Stimulated activated CD4-positive, alpha-beta T cell treated with anti-CD3 and anti-CD28 coated beads, Interleukin-15, amount 100 ng/mL, for 24 hours (primary cell): ENCODE results near the gene CIZ1.
"Not testable (repeated sequence)": the region's sequence is repeated elsewhere in the genome, so short reads cannot be mapped to it uniquely, and the experiment has no call there.

Experiments used
- DNase-seq: peaks from one replicate; pipeline ENCODE4 v3.0.0-alpha.2; 2020

Gene CIZ1

DNA sequence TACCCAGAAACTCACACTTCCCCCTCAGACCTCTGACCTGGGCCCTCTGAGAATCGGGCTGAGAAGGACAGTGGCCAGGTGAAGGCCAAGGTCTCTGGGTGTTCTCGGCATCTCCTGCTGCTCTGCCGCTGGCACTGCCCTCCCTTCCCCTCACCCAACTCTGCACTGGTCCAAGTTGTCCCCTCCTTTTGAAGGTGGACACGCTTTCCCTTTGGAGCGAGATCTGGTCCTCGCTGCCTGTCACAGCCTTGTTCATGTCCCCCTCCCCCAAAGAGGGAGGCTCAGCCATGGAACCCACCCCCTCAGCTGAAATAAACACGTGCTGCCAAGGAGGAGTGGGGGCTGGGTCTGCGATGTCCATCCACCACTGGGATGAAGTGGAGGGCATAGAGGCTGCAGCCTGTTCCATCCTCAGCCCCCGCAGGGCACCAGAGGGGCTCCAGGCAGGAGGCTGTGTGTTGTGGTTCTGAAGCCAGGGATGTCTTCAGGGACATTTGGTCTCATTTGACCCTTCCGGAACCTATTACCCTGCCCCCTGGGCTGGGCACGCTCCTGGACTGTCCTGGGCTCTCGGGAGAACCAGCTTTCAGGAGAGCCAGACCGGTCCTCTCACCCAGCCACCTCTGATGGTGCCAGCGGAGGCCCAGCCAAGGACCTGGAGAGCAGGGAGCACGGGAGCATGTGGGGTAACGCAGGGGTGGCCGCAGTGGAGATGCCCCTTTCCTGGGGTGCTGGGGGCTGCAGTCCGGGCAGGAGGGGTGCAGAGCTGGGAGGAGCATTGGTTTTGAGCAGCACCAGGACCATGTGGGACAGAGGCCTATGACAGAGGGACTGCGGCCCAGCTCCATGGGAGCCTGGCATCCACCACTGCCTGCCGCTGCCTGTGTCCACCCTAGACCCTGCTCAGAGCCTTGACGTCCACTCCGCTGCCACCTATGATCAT lies 46.9 kb downstream of the CIZ1 start:
- DNase-seq, result no peak

DNA sequence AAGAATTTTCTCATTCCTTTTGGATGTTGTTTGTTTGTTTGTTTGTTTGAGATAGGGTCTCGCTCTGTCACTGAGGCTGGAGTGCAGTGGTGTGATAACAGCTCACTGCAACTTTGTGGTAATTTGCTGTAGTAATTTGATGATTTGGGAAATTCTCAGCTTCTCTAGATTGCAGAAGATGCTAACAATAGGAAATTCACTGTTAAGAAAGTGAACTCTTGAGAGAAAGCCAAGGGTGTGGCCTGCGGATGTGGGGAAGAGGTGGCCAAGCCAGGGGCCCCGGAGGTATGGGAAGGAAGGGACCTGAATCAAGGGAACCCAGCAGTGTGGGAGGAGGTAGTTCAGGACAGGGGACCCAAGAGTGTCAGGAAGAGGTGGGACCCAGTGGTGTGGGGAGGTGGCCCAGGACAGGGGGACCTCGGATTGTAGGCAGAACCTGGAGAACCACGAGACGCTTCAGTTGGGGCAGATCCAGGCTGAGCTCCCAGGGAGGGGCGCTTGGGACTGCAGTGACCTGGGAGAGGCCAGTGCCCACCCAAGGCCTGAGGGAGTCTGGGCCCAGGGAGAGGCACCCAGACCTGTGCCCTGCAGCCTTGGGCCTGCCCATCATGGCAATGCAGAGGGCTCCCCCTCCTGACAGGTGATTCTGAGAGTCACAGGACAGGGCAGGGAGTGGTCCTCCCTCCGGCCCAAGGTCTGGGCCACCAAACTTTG lies 47.7 kb downstream of the CIZ1 start:
- DNase-seq, result no peak

DNA sequence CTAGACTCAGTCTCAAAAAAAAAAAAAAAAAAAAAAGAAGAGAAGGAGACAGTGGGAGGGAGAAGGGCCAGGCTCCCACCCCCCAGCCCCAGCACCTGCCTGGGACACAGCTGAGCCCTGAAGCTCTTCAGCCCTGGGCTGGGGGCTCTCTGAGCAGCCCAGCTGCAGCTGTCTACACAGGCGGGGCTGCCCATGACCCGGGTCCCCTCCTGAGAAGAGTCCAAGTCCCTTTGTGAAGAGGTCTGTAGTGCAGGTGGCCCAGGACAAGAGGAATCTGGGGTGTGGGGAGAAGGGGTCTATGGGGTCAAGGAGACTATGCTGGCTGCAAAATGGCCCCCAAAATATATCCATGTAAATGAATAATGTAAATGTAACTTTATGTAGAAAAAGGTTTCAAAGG lies 48.8 kb downstream of the CIZ1 start:
- DNase-seq, result no peak

DNA sequence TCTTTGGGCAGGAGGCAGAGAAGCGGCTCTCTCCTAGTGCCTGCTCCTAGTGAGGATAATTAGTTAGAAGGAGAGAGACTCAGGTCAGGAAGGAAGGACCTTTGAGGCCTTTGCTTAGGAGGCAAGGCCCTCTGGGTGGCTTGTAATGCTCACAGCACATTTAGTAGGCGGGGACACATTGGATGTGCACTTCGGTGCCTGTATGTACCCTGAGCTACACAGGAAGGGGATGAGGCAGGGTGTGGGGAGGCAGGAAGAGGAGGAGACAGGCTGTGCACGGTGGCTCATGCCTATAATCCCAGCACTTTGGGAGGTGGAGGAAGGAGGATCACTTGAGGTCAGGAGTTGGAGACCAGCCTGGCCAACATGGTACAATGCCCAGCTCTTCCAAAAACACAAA lies 49.3 kb downstream of the CIZ1 start:
- no peak for DNase-seq

DNA sequence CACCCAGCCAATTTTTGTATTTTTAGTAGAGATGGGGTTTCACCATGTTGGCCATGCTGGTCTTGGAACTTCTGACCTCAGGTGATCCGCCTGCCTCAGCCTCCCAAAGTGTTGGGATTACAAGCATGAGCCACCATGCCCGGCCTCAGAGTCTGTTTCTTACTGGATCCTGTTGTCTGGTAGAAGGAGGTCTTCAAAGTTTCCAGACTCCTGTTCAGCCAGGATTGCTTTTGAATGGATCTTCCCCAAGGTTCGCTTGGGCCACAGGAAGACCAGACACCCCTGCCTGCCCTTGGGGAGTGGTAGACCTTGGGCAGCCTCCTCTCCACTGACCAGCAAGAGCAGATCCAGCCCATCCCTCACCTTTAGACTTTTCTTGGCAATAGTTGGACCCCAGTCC lies 49.8 kb downstream of the CIZ1 start:
- no peak for DNase-seq

DNA sequence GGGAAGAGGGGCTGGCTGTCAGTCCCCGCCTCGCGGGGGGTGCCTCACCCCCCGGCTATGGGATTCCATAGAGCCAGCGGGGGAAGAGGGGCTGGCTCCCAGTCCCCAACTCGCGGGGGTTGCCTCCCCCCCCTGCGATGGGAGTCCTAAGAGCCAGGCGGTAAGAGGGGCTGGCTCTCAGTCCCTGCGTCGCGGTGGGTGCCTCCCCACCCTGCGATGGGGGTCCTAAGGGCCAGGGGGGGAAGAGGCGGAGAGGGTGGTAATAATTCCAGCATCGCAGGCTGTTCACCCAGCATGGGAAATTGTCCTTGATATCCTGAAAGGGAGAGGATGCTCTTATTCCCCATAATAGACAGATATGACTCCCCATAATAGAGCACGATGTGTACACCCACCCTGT lies 51.8 kb downstream of the CIZ1 start:
- no peak for DNase-seq

DNA sequence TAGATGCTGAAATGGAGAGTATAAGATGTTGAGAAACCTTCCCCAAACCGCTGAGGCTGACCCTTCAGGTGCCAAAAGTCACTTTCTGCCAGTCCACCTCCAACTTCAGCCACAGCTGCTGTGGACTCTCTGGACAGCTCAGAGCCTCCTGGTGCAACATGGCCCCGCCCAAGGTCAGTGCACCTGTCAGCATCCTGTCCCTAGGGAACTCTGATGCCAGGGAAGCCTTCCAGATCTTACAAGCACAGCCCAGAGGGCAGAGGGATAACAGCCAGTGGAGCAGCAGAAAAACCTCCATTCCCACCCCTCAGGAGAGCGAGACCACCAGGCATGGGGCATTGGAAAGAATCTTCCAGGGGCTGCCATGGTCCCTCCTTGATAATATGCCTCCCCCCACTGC lies 53.4 kb downstream of the CIZ1 start:
- no peak for DNase-seq

DNA sequence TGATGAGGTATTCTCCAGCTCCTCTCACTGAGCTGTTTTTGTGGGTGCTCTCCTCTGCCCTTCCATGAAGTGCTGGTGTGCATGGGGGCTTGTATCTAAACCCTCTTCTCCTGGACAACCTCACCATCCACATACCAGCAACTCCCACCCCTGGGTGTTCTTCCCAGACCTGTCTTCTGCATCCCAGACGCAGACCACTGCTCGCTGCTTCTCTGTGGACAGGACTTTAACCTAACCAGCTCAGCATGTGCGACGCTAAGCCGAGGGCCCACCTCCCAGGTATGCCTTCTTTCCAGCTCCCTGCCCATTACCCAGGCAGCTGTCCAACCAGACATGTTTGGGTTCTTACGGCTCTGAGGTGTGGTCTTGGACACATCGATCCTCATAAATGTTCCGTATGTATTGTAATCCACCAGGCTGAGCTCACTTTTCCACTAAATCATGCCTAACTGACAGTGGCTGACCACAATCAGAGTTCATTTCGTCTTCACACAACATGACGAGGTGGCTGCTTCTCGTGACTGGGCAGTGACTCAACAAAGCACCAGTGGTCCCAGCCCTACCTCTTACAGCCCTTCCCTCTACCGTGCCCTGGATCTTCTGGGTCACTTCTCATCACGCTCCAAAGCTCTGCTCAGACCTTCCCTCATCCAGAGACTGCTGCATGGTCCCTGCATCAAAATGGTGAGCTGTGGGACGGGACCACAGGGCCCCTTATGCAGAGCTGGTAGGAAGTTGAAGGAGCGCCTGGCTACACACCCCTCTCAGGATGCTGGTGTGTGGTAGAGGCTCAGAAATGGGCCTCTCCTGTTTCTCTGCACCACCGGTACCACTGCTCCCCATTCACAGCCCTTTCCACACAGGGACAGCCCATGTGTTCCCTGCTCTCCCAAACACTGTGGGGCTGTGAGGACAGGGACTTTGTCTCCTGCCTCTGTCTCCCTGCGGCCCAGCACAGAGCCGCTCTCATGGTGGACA lies 54.3 kb downstream of the CIZ1 start:
- DNase-seq, result no peak

DNA sequence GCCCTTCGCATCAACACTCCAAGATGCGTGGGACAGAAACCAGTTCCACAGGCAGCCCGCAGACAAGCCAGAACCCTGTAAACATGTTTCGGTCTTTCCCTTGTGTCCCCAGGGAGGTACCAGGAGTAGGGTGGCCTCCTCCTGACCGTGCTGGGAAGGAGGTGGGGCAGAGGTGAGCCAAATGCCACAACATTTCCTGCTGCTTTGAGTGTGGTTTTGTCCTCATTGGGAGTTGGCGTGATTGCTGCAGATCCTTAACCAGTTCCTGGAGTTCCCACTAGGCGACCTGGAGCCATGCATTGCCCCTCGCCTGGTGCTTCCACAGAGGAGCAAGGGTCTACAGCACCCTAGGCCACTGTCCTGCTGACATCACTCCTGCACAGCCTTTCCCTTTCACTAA lies 55.8 kb downstream of the CIZ1 start:
- not testable (repeated sequence) for DNase-seq

DNA sequence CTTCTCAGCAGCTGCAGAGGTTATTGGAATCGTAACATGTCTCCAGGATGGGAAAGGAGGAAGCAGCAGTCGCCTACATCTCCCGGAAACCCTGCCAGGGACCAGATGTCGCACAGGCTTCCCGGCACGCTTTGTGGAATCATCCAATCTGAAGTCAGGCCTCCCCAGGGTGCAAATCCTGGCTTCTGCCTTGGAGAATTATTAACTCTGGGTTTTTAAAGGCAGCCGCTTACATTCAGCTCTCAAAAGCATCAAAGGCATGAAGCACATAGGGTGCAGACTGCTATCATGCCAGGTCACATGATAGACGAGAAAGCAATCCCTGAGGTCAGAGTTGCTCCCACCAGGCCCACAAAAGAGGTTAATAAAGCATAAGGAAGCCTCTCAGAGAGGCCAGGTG lies 59.2 kb downstream of the CIZ1 start:
- not testable (repeated sequence) for DNase-seq

DNA sequence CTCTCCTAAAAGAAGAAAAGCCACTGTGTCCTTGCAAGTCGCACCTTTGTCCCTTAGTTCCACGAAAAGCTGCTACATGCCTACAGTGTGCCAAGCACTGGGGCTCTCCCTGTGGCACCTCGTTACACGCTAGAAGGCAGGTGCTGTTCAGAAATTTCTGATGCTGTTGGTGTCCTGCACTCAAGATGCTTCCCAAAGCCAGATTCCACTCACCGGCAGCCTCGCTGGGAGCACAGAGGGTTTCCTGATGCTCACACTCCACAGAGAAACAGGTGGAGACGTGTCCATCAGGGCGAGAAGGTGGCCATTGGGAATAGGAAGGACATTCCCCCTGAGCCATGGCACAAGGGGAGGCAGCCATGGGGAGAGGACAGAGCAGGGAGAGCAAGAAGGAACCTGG lies 60.0 kb downstream of the CIZ1 start:
- DNase-seq, result not testable (repeated sequence)

DNA sequence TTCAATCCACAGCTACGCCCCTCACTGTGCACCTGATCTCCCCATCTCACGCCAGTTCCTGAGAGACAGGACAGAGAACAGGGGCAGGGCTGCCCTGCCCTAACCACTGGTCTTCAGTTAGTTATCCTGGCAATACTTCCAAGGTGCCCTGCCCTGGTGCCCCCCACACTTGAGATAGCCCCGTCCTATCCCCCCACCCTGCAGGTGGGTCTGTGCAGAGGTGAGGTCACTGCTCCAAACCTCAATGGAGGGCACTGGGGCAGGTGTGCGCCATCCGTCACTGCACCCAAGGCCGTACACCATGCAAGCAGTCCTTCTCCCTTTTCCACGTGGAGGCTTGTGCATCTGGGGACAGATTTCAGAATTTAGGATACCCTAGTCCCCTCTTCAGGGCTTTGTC lies 60.7 kb downstream of the CIZ1 start:
- DNase-seq, result not testable (repeated sequence)

DNA sequence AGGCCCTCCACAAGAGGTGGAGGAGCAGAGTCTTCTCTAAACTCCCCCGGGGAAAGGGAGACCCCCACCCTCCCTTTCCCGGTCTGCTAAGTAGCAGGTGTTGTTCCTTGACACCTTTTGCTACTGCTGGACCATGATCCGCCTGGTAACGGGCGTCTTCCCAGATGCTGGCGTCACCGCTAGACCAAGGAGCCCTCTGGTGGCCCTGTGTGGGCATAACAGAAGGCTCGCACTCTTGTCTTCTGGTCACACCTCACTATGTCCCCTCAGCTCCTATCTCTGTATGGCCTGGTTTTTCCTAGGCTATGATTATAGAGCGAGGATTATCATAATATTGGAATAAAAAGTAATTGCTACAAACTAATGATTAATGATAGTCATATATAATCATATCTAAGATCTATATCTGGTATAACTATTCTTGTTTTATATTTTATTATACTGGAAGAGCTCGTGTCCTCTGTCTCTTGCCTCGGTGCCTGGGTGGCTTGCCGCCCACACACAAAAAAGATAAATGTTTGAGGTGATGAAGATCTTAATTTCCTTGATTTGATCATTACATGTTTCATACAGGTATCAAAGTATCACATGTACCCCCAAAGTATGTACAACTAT lies 61.3 kb downstream of the CIZ1 start:
- DNase-seq, result peak; percentile 67

DNA sequence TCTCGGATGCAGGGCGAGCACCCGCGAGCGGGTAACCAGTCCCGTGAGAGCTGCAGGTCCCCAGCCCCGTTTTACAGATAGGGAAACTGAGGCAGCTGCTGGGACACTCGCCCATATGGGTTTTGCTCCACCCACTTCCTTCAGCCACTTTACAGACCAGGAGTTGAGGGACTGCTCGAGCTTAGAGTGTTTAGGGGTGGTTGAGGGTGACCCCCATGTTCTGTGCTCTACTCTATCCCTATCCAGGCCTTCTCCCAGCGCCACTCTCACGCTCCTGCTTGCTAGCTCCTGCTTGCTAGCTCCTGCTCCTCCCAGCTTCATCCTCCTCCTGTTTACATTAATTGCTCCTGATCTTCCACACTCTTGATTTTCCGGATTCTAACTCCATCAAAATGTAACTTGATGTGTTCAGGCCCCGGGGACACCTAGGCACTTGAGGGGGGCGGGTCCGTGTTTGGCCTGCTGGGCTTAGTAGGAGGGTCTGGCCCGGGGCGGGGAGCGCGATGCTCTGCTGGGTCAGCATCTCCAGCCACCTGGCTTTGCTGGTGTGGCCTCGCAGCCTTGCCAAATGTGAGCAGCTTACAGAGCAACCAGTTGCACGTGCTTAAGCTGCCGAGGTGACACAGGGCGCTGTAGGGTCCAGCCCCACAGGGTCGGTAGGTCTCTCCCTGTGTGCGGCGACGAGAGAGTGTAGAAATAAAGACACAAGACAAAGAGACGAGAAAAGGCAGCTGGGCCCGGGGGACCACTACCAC lies 62.4 kb downstream of the CIZ1 start:
- DNase-seq, result no peak

DNA sequence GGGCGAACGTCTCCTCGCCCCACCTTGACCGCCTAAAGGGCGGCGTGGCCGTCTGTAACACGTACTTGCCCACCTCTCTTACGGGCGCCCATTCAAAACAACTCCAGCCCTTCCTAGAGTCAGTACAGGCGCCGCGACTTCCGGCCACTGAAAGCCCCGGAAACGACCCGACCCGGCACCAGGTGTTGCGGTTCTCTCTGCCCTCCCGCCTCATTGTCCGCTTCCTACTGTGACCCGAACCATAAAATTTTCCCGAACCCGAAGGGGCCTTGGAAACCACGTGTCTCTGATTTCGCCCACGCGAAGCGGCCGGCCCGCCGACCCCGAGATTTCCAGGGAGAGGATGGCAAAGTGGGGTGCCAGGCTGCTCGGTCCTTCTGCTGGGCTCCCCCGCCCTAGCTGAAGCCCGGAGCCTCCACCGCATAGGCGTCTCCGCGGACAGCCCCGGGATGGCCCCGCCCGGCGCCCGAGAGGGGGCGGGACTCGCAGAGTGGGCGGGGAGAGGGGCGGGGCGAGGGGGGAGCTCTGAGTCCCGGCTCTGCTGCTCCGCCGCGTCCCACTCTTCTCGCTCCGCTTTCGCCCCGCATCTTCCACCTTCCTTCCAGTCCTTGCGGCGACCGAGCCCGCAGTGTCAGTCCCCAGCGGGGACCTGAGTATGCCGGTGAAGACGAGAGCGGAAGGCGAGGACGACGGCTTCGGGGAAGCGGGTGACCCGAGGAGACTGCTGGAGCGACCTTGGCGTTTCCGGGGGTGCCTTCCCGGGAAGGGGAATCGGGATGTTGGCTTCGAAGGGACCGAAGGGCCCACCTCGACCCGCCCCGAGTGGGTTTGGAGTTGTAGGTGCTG lies 63.2 kb downstream of the CIZ1 start:
- DNase-seq, result peak; percentile 85

DNA sequence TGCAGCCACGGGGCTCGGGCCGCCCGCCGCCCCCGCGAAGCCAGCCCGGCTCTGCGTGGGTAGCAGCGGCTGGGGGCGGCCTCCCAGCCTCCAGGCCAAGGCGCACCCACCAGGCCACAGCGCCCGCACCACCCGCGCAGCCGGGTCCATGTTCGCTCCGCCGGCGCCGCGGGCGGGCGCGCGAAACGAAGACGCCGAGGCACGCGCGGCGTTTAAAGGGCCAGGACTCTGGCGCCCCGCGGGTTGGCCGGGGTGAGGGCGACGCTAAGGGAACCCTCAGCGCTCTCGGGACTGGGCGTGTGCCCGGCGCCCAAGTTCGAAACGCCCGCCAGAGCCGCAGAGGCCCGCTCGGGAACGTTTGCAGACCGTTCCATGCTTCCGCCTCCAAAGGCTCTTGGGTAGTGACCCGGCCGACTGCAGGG lies 63.8 kb downstream of the CIZ1 start, which contains the start of gene PTGES2:
Gene PTGES2 (minus strand): TSS at position 162 of the 422 bp plus-strand sequence. CDS start 12 bp downstream, at position 150.
- DNase-seq, result peak; percentile 86

DNA sequence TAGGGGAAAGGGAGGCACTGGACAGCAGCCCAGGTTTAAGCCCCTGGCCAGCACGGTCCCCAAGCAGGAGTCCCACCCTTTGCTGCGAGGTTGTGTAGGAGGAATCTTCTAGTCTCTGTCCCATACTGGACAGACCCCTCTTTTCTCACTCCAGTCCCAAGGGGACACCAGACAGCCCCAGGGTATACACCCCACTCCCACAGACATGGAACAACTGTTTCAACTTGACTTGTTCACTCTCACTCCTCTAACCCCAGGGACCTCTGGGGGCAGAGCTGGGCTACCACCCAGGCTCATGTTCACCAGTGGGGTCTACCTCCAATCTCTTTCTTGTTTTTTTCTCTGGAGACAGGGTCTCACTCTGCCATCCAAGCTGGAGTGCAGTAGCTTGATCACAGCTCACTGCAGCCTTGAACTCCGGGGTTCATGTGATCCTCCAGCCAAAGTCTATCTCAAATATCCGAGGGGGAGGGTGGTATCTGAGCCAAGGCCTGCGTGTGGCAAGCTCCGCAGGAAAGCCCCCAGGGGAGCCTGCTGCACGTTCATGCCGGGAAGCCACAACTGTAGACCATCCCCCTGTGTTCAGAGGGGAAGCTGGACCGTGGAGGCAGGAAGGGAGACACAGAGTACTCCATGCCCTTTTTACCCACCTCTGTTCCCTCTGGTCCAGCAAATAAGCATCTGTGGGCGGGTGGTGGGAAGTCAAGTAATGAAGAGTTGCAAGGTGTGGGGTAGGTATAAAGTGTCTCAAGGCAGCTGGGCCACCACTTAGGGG lies 65.6 kb downstream of the CIZ1 start:
- no peak for DNase-seq

DNA sequence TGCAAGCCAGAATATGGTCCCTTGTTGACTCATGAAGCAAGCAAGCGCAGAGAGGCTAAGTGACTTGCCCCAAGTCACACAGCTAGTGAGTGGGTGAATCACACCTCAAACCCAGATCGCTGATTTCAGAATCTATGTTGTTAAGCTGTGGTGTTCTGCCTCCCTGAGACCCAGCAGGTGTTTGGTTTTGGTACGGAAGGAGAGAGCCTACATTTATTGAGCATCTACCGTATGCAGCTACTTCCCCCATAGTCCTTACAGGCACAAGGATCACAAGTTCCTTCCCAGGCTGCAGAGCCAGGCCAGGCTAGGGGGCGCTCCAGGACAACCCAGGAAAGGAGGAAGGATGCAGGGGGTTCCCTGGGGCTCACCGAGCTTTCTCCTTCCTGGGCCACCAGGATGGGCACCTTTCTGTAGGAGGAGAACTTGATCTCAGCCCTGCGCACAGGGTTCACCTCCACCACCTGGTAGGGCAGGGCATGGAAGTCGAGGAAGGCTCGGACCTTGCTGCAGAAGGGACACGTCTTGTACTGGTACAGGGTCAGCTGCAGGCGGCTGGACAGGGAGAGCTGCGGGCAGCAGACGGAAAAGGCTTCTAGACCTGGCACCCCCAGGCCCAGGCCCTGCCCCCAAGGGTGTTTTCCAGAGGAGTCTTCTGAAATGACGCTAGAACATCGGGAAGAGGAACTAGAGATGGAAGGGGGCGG lies 66.3 kb downstream of the CIZ1 start:
- DNase-seq, result peak; percentile 54

DNA sequence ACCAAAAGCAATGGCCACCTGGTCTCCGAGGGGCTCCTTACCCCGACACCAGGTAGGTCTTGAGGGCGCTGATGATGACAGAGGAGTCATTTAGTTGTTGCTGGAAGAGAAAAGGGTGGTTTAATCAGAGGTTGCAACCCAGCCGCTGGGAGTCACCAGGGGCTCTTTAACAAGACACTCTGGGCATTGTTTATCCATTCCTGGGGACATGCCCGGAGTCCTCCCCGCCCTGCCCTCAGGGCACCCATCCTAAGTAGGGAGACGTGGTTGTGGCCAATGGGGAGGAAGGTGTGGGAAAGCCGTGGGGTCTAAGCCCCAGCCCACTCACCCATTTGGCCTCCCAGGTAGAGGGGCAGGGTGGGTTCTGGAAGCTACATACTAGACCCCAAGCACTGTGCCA lies 66.9 kb downstream of the CIZ1 start:
- no peak for DNase-seq
